ENCODE measurements around the gene SELENOO. TPM values are rescaled to one million over a fixed set of nuclear protein-coding genes. Genes with fewer than 3 reads are reported as not detected.
"Not testable (repeated sequence)": the region's sequence is repeated elsewhere in the genome, so short reads cannot be mapped to it uniquely, and the experiment has no call there.

The SELENOO gene
- total RNA-seq, 2 experiments from 2014 or later: 27.9 to 33.3 TPM

- H3K4me3 Mint-ChIP-seq; DNase-seq; H3K27me3 Mint-ChIP-seq; ATAC-seq (ENCODE audit: low read depth); H3K9me3 Mint-ChIP-seq: not testable (repeated sequence)
- H3K27ac Mint-ChIP-seq: peak overlapping the region; percentile 2
- peaks cover 16% of the 10 kb centered on the region for H3K4me1 Mint-ChIP-seq
- POLR2A ChIA-PET: interaction anchor here (1.0 kb wide), 1 partner anchor 17 kb away, joined by 3 read pairs; no protein-coding TSS in a partner anchor
- peaks cover 14% of the 10 kb centered on the region for H3K36me3 Mint-ChIP-seq
Measured at GRCh38 chr22:50204998-50205397, 4.2 kb downstream of the SELENOO start.

DNA sequence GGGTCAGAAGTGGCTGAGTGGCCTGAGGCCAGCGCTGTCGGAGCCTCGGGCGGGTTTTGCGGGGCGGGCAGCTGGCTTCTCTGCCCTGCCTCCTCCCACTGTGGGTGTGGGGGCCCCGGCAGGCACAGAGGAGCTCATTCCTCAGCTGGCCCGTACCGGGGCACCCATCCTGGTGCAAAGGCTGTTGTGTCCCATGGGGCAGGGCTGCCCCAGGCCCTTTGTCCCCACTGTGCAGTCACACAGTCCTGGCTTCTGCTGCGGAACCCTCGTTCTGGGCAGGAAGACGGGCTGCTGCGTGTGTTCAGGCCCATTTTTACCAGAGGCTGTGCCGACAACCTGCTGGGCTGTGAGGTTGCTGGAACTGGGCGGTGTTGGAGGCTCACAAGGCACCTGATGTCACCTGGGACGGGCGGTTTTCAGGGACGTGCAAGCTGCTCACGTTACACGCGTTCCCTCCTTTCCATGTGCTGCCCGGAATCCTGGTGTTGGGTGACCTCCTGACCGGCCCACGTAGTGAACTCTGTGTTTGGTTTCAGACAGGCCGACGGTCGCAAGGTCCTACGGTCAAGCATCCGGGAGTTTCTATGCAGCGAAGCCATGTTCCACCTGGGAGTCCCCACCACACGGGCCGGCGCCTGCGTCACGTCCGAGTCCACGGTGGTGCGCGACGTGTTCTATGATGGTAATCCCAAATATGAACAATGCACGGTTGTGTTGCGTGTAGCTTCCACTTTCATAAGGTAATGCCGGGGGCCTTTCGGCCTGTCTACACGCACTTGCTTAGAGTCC is 5.2 kb downstream of the SELENOO start:
- H3K9me3 Mint-ChIP-seq: no peaks in the 10 kb centered on the region
- H3K27me3 Mint-ChIP-seq: no peaks in the 10 kb centered on the region
- DNase-seq: no peak
- peaks cover 16% of the 10 kb centered on the region for H3K4me1 Mint-ChIP-seq
- ATAC-seq (ENCODE audit: low read depth): no peak
- H3K4me3 Mint-ChIP-seq: no peak overlapping the region
- peaks cover 15% of the 10 kb centered on the region for H3K36me3 Mint-ChIP-seq
- H3K27ac Mint-ChIP-seq: no peak overlapping the region
- POLR2A ChIA-PET: interaction anchor here (1.0 to 1.8 kb wide), 2 partner anchors 16 to 18 kb away, joined by 3 to 5 read pairs; no protein-coding TSS in a partner anchor

DNA sequence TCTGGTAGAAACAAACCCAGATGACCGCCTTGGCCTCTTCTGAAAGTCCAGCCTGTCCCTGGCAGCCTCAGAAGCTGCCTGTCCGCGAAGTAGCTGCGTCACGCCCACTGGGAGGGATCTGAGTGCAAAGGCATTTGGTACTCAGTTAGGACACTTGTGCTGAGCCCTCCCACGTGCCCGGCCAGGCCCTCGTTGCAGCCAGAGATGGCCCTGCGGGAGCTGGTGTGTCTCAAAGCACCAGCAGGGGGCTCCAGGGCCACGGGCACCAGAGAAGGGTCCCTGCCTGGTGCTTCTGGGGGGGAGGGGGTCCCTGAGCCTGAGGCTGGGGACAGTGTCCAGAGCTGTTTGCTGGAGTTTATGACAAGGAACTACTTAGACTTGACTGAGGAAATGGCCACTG is 5.8 kb downstream of the SELENOO start:
- H3K4me1 Mint-ChIP-seq: peaks cover 18% of the 10 kb centered on the region
- no peak overlapping the region for H3K27ac Mint-ChIP-seq
- H3K36me3 Mint-ChIP-seq: peaks cover 15% of the 10 kb centered on the region
- H3K4me3 Mint-ChIP-seq: no peak overlapping the region
- no peaks in the 10 kb centered on the region for H3K9me3 Mint-ChIP-seq
- POLR2A ChIA-PET: interaction anchor here (1.1 to 1.8 kb wide), 2 partner anchors 14 to 17 kb away, joined by 3 to 5 read pairs; no protein-coding TSS in a partner anchor
- ATAC-seq (ENCODE audit: low read depth) (no peak), DNase-seq (no peak)
- H3K27me3 Mint-ChIP-seq: no peaks in the 10 kb centered on the region

GRCh38 chr22:50207383-50208140 is 6.8 kb downstream of the SELENOO start:
- POLR2A ChIA-PET: interaction anchor here (1.0 to 1.8 kb wide), 3 partner anchors 15 to 318 kb away, joined by 3 to 5 read pairs (median 3); partner anchors contain the start of gene SCO2
- Mint-ChIP-seq H3K9me3 (no peaks in the 10 kb centered on the region), H3K4me1 (peaks cover 14% of the 10 kb centered on the region), H3K27ac (no peak overlapping the region), H3K4me3 (no peak overlapping the region), H3K27me3 (no peaks in the 10 kb centered on the region), H3K36me3 (peaks cover 15% of the 10 kb centered on the region)
- no peak for ATAC-seq (ENCODE audit: low read depth)
- DNase-seq: no peak

GRCh38 chr22:50208430-50208938 is 7.7 kb downstream of the SELENOO start:
- no peaks in the 10 kb centered on the region for H3K27me3 Mint-ChIP-seq
- no peak overlapping the region for H3K27ac Mint-ChIP-seq
- H3K4me1 Mint-ChIP-seq: peaks cover 12% of the 10 kb centered on the region
- DNase-seq (no peak), ATAC-seq (ENCODE audit: low read depth) (no peak)
- POLR2A ChIA-PET: interaction anchor here (1.0 to 1.4 kb wide), 2 partner anchors 59 to 317 kb away, joined by 3 read pairs; partner anchors contain the start of gene SCO2
- no peak overlapping the region for H3K4me3 Mint-ChIP-seq
- no peaks in the 10 kb centered on the region for H3K9me3 Mint-ChIP-seq
- peaks cover 18% of the 10 kb centered on the region for H3K36me3 Mint-ChIP-seq

DNA sequence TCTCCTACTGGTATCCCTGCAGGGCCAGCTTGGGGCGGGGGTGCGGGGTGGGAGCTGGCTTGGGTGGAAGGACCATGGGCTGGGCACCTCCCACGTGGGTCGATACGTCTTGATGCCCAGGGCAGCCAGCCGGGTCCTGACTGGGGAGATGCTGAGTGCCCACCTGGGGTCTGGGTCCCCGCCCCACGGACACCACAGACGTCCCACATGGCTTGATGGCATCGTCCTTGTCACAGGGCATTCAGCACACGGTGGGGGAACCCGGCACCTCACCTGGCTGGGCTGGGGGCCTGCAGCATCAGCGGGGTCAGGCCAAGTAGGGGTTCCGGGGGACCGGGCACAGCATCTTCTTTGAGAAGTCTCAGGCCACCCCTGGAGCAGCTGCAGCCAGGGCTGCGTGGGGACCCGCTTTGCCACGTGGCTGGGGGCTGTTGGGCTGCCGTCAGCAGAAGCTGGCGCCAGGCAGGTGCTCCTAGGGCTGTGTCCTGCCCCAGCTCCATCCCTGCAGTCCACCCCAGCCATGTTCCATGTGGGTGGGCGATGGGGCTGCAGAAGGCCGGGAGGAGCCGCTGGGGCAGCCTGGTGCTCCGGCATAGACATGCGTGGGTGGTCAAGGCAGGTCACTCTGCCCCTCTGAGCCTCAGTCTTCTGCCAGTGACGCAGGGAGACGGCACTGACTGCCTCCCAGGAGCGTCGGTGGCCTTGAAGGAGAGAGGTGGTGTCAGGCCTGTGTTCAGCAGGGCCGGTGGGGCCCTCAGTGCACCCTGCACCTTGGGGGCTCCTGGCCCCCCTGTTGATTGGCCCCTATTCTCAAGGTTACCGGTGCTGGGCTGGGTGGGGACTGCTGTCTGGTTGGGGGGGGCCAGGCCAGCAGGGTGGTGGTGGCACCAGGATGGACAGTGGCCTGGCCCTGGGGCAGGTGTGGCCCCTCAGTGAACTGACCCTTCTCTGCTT is 8.4 kb downstream of the SELENOO start:
- POLR2A ChIA-PET: interaction anchor here (1.0 to 1.4 kb wide), 2 partner anchors 60 to 316 kb away, joined by 3 read pairs; partner anchors contain the start of gene SCO2
- DNase-seq (no peak), ATAC-seq (ENCODE audit: low read depth) (peak; percentile 11)
- no peak overlapping the region for H3K4me3 Mint-ChIP-seq
- H3K27me3 Mint-ChIP-seq: no peaks in the 10 kb centered on the region
- H3K27ac Mint-ChIP-seq: no peak overlapping the region
- H3K4me1 Mint-ChIP-seq: peaks cover 9% of the 10 kb centered on the region
- no peaks in the 10 kb centered on the region for H3K9me3 Mint-ChIP-seq
- H3K36me3 Mint-ChIP-seq: peaks cover 12% of the 10 kb centered on the region

- Mint-ChIP-seq H3K4me3 (no peak overlapping the region), H3K27me3 (no peaks in the 10 kb centered on the region), H3K9me3 (no peaks in the 10 kb centered on the region), H3K36me3 (peaks cover 14% of the 10 kb centered on the region), H3K27ac (peak overlapping the region; percentile 35), H3K4me1 (peaks cover 8% of the 10 kb centered on the region)
- DNase-seq: peak; percentile 76
- peak; percentile 76 for ATAC-seq (ENCODE audit: low read depth)
- POLR2A ChIA-PET: no interaction called here
Measured at GRCh38 chr22:50209893-50210292, 9.1 kb downstream of the SELENOO start.

DNA sequence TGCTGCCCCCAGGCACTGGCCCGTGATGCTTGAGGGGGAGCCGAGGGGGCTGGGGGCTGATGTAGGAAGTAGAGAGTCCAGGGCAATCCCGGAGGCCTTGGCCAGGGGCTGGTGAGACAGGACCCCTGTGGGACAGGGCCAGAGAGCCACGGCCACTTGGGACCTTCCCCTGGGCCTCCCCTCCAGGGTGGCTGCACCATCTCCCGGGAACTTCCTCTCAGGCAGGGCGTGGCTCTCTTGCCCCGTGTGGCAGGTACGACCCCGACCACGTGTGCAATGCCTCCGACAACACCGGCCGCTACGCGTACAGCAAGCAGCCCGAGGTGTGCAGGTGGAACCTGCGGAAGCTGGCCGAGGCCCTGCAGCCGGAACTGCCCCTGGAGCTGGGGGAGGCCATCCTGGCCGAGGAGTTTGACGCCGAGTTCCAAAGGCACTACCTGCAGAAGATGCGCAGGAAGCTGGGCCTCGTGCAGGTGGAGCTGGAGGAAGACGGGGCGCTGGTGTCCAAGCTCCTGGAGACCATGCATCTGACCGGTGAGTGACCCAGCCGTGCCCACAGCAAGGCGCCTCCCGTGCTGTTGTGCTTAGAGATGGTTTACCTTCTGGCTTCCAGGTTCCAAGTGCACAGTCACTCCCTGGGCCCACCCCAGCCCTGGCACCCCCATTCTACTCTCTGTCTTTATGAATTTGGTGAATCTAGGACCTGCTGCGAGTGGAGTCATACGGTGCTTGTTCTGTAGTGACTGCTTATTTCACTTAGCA is 9.7 kb downstream of the SELENOO start:
- Mint-ChIP-seq H3K27ac (no peak overlapping the region), H3K36me3 (peaks cover 15% of the 10 kb centered on the region), H3K27me3 (no peaks in the 10 kb centered on the region), H3K4me3 (no peak overlapping the region), H3K4me1 (peaks cover 7% of the 10 kb centered on the region), H3K9me3 (no peaks in the 10 kb centered on the region)
- ATAC-seq (ENCODE audit: low read depth) (no peak), DNase-seq (no peak)
- POLR2A ChIA-PET: interaction anchor here (0.8 to 1.6 kb wide), 3 partner anchors 20 to 63 kb away, joined by 3 to 4 read pairs (median 3); no protein-coding TSS in a partner anchor

- Mint-ChIP-seq H3K9me3 (no peaks in the 10 kb centered on the region), H3K4me1 (peaks cover 7% of the 10 kb centered on the region), H3K36me3 (peaks cover 15% of the 10 kb centered on the region), H3K27me3 (no peaks in the 10 kb centered on the region), H3K27ac (no peak overlapping the region), H3K4me3 (no peak overlapping the region)
- POLR2A ChIA-PET: interaction anchor here (0.6 to 1.6 kb wide), 5 partner anchors 10 to 409 kb away, joined by 3 to 4 read pairs (median 4); no protein-coding TSS in a partner anchor
- no peak for ATAC-seq (ENCODE audit: low read depth)
- no peak for DNase-seq
Measured at GRCh38 chr22:50211147-50211546, 10.3 kb downstream of the SELENOO start.

DNA sequence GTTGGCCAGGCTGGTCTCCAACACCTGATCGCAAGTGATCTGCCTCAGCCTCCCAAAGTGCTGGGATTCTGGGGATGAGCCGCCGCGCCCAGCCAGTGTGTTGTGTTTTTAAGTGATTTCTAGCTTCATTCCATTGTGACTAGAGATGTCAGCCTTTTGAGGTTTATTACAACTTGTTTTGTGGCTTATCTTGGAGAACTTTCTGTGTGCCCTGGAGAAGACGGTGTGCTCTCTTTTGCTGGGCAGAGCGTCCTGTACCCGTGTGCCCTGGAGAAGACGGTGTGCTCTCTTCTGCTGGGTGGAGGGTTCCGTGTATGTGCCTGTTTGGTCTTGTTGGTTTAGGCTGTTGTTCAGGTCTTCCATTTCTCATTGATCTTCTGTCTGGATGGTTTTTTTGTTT is 12.5 kb downstream of the SELENOO start:
- POLR2A ChIA-PET: no interaction called here
- ATAC-seq (ENCODE audit: low read depth) (no peak), DNase-seq (no peak)
- peak overlapping the region; percentile 51 for H3K27ac Mint-ChIP-seq
- H3K27me3 Mint-ChIP-seq: no peaks in the 10 kb centered on the region
- H3K9me3 Mint-ChIP-seq: no peaks in the 10 kb centered on the region
- H3K36me3 Mint-ChIP-seq: peaks cover 15% of the 10 kb centered on the region
- H3K4me1 Mint-ChIP-seq: peaks cover 7% of the 10 kb centered on the region
- no peak overlapping the region for H3K4me3 Mint-ChIP-seq

DNA sequence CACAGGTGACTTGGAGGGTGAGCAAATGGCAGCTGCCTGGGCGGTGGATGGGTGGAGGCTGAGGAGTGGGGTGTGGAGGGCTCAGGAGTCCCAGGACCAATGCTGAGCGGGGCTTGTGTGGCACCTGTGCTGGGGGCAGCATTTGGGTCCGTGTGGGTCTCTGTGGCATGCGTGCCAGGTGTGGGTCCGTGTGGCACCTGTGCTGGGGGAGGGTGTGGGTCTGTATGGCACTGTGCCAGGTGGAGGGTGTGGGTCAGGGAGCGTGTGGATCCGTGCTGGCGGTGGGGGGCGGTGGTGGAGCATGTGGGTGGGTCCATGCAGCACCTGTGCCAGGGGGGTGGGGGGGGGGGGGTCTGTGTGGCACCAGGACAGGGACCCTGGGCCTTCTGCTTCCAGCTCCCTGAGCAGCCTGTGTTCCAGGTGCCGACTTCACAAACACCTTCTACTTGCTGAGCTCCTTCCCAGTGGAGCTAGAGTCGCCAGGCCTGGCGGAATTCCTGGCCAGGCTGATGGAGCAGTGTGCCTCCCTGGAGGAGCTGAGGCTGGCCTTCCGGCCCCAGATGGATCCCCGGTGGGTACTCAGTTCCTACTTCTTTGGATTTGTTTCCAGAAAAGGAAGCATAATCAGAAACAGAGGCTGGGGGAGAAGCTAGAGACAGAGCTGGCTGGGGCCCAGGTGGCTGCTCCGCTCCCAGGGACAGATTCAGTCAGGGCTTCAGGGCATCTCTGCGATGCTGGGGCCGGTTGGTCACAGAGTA is 14.7 kb downstream of the SELENOO start:
- no peak overlapping the region for H3K4me3 Mint-ChIP-seq
- peaks cover 17% of the 10 kb centered on the region for H3K36me3 Mint-ChIP-seq
- no peaks in the 10 kb centered on the region for H3K9me3 Mint-ChIP-seq
- H3K4me1 Mint-ChIP-seq: peaks cover 4% of the 10 kb centered on the region
- POLR2A ChIA-PET: interaction anchor here (0.7 kb wide), 1 partner anchor 292 kb away, joined by 3 read pairs; the partner anchor contains the start of genes LMF2 and NCAPH2
- no peak for ATAC-seq (ENCODE audit: low read depth)
- H3K27me3 Mint-ChIP-seq: no peaks in the 10 kb centered on the region
- DNase-seq: no peak
- H3K27ac Mint-ChIP-seq: no peak overlapping the region
